Amniotic stem cell (primary cell): ENCODE data around the gene CGB5.
"Not testable (repeated sequence)": the region's sequence is repeated elsewhere in the genome, so short reads cannot be mapped to it uniquely, and the experiment has no call there.

Experiments used
- DNase-seq: peaks from one replicate; lab custom pipeline; 2025; lab: John Stamatoyannopoulos, UW

The CGB5 gene

GRCh38 chr19:49057636-49058234, 14.1 kb downstream of the CGB5 start, which contains the start of gene CGB7:
Gene CGB7, minus strand, starts transcription at chr19:49057749. Its CDS starts 2,374 bp downstream, at chr19:49055375.
- no peak for DNase-seq

- DNase-seq: no peak
These were observed 14.9 kb downstream of the CGB5 start for GRCh38 chr19:49058562-49058961.

DNA sequence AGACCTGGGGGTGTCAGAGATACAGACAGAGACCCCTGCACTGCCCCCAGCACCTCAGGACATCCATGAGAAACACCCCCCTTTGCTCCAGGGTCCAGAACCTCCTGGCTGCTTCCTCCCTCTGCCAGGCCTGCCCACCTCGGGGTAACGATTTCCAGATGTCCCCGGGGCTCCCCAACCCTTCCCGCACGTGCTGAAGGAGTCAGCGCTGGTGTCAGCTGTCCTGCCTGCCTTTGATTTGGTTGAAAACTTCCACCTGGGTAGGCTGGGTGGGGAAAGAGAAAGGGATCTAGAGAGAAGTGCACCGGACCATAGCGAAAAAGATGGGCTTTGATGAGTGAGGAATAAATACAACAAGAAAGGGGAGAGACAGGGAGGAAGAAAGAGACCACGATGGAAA, 15.4 kb downstream of the CGB5 start:
- no peak for DNase-seq

DNA sequence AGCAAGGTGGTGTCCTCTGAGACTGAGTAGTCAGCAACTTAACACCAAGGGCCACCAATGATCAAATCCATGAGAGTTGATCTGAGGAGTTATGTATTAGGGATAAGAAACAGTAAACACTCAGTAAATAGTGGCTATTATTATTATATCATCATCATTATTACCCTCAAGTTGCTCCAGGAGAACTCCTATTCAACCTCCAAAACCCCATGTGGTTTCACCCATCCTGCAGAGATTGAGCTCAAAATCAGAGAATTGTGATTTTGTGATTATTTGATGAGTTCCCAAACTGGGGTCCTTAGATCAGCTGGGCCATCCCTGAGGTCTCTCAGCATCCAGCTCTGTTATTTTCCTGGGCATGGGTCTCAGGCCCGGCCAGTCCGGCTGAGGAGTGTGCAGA, 17.4 kb downstream of the CGB5 start:
- no peak for DNase-seq

GRCh38 chr19:49061445-49061844, 17.8 kb downstream of the CGB5 start:
- DNase-seq: no peak

DNA sequence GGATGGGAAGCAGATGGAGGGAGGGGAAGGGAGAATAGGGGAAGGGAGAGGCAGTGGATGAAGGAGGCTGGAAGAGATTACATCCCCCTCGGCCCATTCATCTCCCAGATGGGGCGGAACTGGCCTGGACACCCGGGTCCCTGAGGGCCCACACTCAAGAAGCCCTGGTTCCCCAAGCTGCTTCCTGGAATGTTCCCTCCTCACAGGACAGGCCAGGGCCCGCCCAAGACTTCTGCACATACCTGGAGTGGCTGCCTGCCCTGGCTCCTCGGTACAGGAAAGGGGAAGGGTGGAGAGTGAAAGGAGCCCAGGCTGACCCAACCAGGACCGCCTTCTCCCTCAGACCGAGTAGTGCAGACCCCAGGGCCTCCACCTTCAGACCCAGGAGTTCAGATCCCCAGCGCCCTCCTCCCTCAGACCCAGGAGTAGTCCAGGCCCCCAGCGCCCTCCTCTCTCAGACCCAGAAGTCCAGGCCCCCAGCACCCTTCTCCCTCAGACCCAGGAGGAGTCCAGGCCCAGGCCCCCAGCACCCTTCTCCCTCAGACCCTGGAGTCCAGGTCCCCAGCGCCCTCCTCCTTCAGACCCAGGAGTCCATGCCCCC, 20.5 kb downstream of the CGB5 start:
- DNase-seq: no peak

DNA sequence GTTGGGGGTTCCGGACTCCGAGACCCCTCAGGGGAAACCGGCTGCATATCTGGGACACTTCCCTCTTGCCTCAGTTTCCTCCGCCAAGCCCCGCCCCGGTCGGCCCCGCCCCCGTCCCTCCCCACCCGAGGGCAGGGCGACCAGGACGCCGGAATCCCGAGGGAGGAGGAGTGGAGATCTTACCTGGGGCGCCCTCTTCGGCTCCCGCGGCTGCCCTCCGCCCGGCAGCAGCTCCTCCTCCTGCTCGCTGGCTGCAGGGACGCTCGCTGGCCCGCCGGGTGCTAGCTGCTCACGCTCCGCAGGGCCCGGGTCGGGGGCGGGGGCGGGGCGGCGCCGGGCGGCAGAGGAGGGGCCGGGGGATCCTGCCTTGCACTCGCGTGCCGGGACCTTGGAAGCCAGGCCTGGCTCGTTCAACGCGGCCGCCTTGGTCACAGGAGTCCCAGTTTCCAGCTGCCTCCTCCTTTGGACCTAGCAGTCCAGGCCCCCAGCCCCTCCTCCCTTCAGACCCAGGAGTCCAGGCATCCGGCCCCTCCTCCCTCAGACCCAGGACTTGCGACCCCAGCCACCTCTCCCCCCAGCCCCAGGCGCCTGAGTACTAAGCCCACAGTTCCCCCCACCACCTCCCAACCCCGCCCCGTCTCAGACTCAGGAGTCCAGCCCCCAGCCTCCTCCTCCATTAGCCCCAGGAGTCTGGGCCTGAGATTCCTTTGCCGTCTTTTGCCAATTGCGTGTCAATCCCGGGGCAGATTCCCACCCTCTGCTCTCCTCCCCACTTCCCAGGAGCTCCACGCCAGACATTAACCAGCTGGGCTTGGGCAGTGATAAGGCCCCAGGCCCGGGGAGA, 21.3 kb downstream of the CGB5 start, which contains the start of gene NTF4:
Gene NTF4 (minus strand): TSS at position 51 of the 844 bp plus-strand sequence. CDS start 2,821 bp downstream, outside the sequence.
- DNase-seq: no peak

DNA sequence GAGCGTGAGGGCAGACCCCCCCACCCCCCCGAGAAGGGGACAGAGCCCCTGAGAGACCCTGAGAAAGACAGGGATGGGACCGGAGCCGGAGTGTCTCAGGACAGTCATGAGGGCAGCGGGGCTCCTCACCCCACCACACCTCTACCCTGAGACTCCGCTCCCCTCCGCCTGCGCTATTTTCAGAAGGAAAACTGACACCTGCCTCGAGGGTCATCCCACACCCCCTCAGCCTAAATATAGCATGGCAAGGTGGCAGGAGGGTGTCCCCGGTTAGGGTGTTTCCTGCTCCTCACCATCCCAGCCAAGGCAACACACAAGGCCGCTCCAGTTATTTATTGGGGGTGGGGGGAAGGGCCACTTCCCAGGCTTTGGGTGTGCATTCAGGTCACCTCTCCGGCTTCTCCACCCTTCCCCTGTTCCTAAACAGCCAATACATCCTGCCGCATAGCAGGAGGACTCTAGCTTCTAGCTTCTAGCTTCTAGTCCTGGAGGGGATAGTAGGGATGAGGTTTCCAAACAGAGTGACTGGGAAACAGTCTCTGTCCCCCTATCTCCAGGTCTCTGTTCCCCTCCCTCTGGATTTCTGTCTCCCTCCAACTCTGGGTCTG, 22.4 kb downstream of the CGB5 start:
- DNase-seq: no peak

DNA sequence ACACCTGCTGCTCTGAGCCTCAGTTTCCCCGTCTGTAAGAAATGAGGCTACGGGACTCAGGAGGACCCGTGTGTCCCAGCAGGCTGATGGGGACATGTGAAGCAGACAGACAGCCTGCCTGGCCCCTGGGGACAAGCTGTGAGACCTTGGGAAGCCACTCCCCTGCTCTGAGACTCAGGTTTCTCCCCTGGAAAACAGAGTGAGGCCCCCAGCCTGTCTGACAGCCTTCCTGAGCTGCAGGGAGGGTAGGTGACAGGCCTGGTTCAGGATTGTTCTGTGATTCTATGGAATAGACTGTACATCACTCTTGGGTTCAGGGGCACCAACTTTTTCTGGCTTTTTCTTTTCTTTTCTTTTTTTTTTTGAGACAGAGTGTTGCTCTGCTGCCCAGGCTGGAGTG, 23.9 kb downstream of the CGB5 start:
- no peak for DNase-seq

DNA sequence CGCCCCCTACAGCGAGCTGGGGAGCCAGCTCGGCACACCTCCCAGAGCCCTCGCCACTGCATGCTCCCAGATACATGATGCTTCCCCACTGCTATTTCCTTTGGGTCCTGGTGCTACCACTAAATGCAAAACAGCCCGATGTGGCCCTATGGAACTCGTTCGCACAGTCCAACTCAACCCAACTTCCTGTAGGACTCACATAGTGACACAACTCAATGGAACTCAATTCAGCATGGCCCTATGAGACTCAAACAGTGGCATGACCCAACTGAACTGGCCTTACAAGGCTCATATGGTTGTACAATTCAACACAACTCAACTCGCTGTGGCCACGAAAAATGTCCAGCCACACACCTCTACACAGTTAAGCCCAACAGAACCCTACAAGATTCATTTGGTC, 25.4 kb downstream of the CGB5 start:
- DNase-seq: no peak

DNA sequence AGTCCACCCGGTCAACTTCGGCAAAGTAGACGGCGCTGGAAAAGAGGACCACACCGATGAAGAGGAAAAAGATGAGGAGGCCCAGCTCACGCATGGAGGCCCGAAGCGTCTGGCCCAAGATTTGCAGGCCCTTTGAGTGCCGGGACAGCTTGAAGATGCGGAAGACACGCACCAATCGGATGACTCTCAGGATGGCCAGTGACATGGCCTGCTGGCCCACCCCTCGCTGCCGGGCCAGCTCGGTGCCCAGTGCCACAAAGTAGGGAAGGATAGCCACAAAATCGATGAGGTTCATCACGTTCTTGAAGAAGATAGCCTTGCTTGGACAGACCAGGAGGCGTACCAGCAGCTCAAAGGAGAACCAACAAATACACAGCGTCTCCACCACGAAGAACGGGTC, 26.8 kb downstream of the CGB5 start:
- no peak for DNase-seq

DNA sequence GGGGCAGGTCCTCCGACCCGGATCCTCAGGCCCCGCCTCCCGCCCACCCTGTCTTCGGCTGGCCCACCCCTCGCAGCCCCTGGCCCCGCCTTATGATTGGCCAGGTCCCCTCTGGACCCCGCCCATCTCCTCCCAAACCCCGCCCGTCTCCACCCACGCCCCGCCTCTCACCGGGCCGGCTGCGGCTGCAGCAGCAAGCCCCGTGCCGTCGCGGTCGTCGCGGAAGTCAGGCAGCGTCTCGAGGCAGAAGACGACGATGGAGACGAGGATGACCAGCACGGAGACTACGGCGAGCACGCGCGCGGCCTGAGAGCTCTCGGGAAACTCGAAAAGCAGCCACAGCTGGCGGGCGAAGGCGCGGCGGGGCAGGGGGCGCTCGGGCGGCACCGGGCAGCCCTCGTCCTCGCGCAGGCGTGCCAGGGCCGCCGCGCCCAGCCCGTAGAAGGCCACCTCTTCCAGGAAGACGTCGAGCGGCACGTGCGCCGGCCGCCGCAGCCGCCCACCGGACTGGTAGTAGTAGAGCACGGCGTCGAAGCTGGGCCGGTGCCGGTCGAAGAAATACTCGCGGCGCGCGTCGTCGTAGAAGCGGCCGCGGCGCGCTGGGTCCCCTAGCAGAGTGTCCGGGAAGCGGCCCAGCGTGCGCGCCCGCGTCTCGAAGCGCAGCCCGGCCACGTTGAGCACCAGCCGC, 28.4 kb downstream of the CGB5 start:
- no peak for DNase-seq

DNA sequence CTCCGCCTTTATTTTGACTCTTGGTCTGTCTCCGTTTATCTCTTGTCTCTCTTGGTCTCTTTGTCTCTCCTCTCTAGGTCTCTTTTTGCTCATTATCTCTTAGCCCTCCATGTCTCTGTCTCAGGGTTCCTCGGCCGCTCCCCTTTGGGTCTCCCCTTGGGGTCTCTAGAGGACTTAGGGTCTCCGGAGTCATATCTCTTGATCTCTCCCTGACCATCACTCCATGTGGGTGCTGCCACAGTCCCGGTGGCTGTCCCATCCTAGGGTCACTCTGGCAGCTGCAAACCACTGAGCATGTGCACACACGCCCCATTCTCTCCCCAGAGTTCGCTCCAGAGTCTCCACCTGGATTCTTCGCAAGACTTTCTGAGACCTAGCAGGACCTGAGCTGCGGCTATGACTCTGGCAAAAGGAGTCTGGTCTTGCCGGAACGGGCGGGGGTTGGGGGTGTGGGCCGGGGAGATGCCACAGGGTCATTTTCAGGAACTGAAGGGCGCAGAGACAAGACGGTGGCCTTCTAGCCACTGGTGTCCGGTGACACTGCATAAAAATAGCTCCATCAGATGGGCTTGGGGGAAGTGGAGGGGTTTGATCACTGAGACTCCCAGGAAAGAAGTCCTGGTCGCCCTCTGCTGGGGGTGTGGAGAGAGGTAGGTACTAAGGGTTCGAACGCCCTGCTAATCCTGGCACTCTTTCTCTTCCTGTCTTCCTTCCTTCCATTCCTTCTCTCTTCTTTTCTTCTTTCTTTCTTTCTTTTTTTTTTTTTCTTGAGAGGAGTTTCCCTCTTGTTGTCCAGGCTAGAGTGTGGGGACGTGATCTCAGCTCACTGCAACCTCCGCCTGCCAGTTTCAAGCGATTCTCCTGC, 30.1 kb downstream of the CGB5 start:
- DNase-seq: no peak

- DNase-seq: not testable (repeated sequence)
These were observed 31.2 kb downstream of the CGB5 start for GRCh38 chr19:49074869-49075268.

- DNase-seq: no peak
These were observed 36.7 kb downstream of the CGB5 start for GRCh38 chr19:49080392-49080791.

- DNase-seq: no peak
These were observed 37.6 kb downstream of the CGB5 start for GRCh38 chr19:49081273-49081672.

DNA sequence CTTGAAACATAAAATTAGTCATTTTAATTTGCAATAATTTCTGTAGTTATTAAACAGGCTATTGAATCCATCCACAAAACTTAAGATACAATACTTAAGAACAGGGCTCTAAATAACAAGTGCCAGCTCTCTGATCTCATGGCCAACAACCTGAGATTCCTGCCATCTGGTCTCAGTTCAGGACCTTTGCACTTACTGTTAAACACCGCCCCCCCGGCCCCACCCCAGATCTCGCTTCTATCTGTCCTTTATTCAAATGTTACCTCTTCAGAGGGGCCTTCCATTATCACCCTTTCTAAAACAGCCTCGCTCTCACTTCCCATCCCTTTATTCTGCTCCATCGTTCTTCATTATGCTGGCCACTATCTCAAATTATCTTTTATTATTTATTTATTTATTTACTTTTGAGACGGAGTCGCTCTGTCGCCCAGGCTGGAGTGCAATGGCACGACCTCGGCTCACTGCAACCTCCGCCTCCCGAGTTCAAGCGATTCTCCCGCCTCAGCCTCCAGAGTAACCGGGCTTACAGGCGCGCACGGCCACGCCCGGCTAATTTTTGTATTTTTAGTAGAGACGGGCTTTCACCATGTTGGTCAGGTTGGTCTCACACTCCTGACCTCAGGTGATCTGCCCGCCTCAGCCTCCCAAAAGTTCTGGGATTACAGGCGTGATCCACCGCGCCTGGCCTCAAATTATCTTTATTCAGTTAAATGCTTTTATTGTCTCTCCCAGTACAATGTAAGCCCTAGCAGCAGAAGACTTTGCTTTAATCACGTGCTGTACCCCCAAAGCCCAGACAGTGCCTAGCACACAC, 40.8 kb downstream of the CGB5 start:
- no peak for DNase-seq

- peak; percentile 98 for DNase-seq
These were observed 41.6 kb downstream of the CGB5 start, which contains the start of gene SNRNP70 for GRCh38 chr19:49085020-49085867. Gene SNRNP70, plus strand, starts transcription at chr19:49085451. Its CDS starts 964 bp downstream, at chr19:49086415.

DNA sequence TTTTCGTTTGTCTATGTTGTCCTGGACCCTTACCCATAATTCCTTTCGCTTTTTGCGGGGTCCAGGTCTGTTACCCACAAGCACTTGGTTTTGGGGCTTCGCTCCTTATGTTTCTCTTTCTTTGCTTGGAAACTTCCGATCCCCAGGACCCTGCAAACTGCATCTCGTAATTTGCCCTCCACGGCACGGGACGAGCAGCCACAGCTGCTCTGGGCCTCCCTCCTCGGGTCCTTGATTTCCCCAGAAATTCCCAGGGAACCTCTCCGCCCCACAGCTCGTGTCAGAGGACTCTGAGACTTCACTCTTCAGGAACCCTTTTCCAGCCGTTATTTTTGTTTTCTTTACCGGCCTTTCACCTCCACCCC, 42.2 kb downstream of the CGB5 start:
- DNase-seq: no peak
